Fibroblast of the aortic adventitia (primary cell): ENCODE results near the gene IQSEC3. TPM values are rescaled to one million over a fixed set of nuclear protein-coding genes. Genes with fewer than 3 reads are reported as not detected.

Source experiments
- DNase-seq: peaks from one replicate; pipeline ENCODE4 v3.0.0-alpha.2; 2010; ENCODE audit warnings: low read depth
- H3K4me3 ChIP-seq: 2 replicates; pipeline ENCODE4 v1.5.1; 2011; ENCODE audit warnings: low read depth, mild to moderate bottlenecking, control low read depth, low read length, moderate library complexity
- CTCF ChIP-seq: IDR thresholded peaks from 2 replicates; pipeline ENCODE4 v1.5.1; 2011; ENCODE audit warnings: mild to moderate bottlenecking, low read length, control low read depth, inconsistent platforms; ENCODE audit not compliant: insufficient read depth
- total RNA-seq: library from RNA; depleted of rRNA; stranded (reverse); fragments of >200 nt; gene quantifications from 2 replicates; pipeline ENCODE4 v1.2.3, GENCODE V29; 2012; ENCODE audit warnings: low replicate concordance

The IQSEC3 gene
- total RNA-seq, 1 donor = not detected

GRCh38 chr12:115960-116915 is 49.7 kb downstream of the IQSEC3 start:
- no peak overlapping the region for H3K4me3 ChIP-seq
- no peak for DNase-seq

GRCh38 chr12:117311-117710 is 50.7 kb downstream of the IQSEC3 start:
- H3K4me3 ChIP-seq = no peak overlapping the region
- no peak for DNase-seq
- no peak for TF ChIP-seq CTCF

More at GRCh38 chr12:115960-116915, 49.7 kb downstream of the IQSEC3 start:
- no peak for TF ChIP-seq CTCF

- TF ChIP-seq CTCF = no peak
- no peak for DNase-seq
- no peak overlapping the region for H3K4me3 ChIP-seq
These were observed 51.3 kb downstream of the IQSEC3 start for GRCh38 chr12:117816-118345.

GRCh38 chr12:118591-118990 is 52.0 kb downstream of the IQSEC3 start:
- no peak for DNase-seq
- H3K4me3 ChIP-seq = no peak overlapping the region
- no peak for TF ChIP-seq CTCF

GRCh38 chr12:120951-121350 is 54.4 kb downstream of the IQSEC3 start:
- no peak for DNase-seq
- TF ChIP-seq CTCF = no peak
- no peak overlapping the region for H3K4me3 ChIP-seq

GRCh38 chr12:121647-122046 is 55.1 kb downstream of the IQSEC3 start:
- no peak for TF ChIP-seq CTCF
- H3K4me3 ChIP-seq = no peak overlapping the region
- no peak for DNase-seq
